NCI-H510A treated with DMSO at 0.1 percent for 48 hours (cell line): ENCODE measurements around the gene POLR2L.

Experiments used
- DNase-seq: peaks from one replicate; lab custom pipeline; 2025; lab: John Stamatoyannopoulos, UW

Gene POLR2L

GRCh38 chr11:868802-869201, 26.5 kb upstream of the POLR2L start:
- DNase-seq = no peak

GRCh38 chr11:868394-868793, 26.1 kb upstream of the POLR2L start:
- DNase-seq = no peak

- DNase-seq = no peak
These were observed 25.6 kb upstream of the POLR2L start for GRCh38 chr11:867856-868358.

- DNase-seq = no peak
These were observed 24.2 kb upstream of the POLR2L start for GRCh38 chr11:866481-866880.

GRCh38 chr11:865462-866430, 23.4 kb upstream of the POLR2L start:
- no peak for DNase-seq

- no peak for DNase-seq
These were observed 22.6 kb upstream of the POLR2L start for GRCh38 chr11:864898-865297.

GRCh38 chr11:863910-864827, 21.8 kb upstream of the POLR2L start:
- DNase-seq = no peak

- DNase-seq = no peak
These were observed 20.9 kb upstream of the POLR2L start for GRCh38 chr11:863023-863909.

- no peak for DNase-seq
These were observed 20.3 kb upstream of the POLR2L start for GRCh38 chr11:862696-863022.

GRCh38 chr11:862081-862661, 19.8 kb upstream of the POLR2L start:
- DNase-seq = no peak

GRCh38 chr11:861105-861479, 18.8 kb upstream of the POLR2L start:
- DNase-seq = peak; percentile 18

- DNase-seq = no peak
These were observed 18.1 kb upstream of the POLR2L start for GRCh38 chr11:860234-861104.

- peak; percentile 27 for DNase-seq
These were observed 17.2 kb upstream of the POLR2L start for GRCh38 chr11:859394-860131.

GRCh38 chr11:858762-859339, 16.5 kb upstream of the POLR2L start:
- DNase-seq = no peak

GRCh38 chr11:858053-858761, 15.9 kb upstream of the POLR2L start:
- no peak for DNase-seq

- no peak for DNase-seq
These were observed 14.1 kb upstream of the POLR2L start for GRCh38 chr11:856397-856796.

GRCh38 chr11:855796-856195, 13.5 kb upstream of the POLR2L start:
- no peak for DNase-seq

GRCh38 chr11:855330-855674, 13.0 kb upstream of the POLR2L start:
- no peak for DNase-seq
